Neural progenitor cell (in vitro differentiated cells): ENCODE measurements around the gene ASNSD1.

Experiments
- CTCF ChIP-seq: fragments of 200-600 bp; sonication (generic); IDR thresholded peaks from 2 replicates; pipeline ENCODE4 v1.5.1; 2017; ENCODE audit warnings: antibody characterized with exemption, mild to moderate bottlenecking
- EZH2 ChIP-seq: fragments of 200-600 bp; sonication (generic); IDR thresholded peaks from 2 replicates; pipeline ENCODE4 v1.6.1; 2017; ENCODE audit warnings: antibody characterized with exemption, mild to moderate bottlenecking, moderate library complexity

- TF ChIP-seq CTCF (no peak), EZH2 (no peak)
Observed at GRCh38 chr2:189621781-189622180, 39.5 kb upstream of the ASNSD1 start.
